Esophagus muscularis mucosa (tissue), 4 donors: ENCODE results near the gene SPAAR.

Experiments used
- EP300 ChIP-seq: sonication (generic); formaldehyde crosslinking; IDR thresholded peaks from one replicate; pipeline ENCODE4 v1.6.1; 2017; ENCODE audit warnings: antibody characterized with exemption
- POLR2A ChIP-seq: fragments of 450-650 bp; IDR thresholded peaks from one replicate; pipeline ENCODE4 v1.6.1; 2017; ENCODE audit warnings: antibody characterized with exemption, moderate library complexity, mild to moderate bottlenecking, low read depth
- POLR2AphosphoS5 ChIP-seq, 2 donors: sonication (generic); formaldehyde crosslinking; IDR thresholded peaks; one replicate each; pipeline ENCODE4 v1.6.1; 2017; ENCODE audit warnings: antibody characterized with exemption in 2 of 2
- TF ChIP-seq, protein P1 (sequence below), 3 experiments: fragments of 200-600 bp in 2 of 3; fragments of 450-650 bp in 1 of 3; sonication (generic) in 2 of 3; IDR thresholded peaks; one replicate each; pipeline ENCODE4 v1.5.1; 2017 to 2019; ENCODE audit warnings: antibody characterized with exemption in 3 of 3, mild to moderate bottlenecking in 2 of 3, moderate library complexity in 1 of 3

- TF ChIP-seq POLR2AphosphoS5 (IDR thresholded peaks at IDR 0.05) (no peak), POLR2A (no peak), EP300 (no peak)
- TF ChIP-seq, protein P1, sequence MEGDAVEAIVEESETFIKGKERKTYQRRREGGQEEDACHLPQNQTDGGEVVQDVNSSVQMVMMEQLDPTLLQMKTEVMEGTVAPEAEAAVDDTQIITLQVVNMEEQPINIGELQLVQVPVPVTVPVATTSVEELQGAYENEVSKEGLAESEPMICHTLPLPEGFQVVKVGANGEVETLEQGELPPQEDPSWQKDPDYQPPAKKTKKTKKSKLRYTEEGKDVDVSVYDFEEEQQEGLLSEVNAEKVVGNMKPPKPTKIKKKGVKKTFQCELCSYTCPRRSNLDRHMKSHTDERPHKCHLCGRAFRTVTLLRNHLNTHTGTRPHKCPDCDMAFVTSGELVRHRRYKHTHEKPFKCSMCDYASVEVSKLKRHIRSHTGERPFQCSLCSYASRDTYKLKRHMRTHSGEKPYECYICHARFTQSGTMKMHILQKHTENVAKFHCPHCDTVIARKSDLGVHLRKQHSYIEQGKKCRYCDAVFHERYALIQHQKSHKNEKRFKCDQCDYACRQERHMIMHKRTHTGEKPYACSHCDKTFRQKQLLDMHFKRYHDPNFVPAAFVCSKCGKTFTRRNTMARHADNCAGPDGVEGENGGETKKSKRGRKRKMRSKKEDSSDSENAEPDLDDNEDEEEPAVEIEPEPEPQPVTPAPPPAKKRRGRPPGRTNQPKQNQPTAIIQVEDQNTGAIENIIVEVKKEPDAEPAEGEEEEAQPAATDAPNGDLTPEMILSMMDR (IDR thresholded peaks at IDR 0.05) = no peak
These were observed 27.9 kb downstream of the SPAAR start for GRCh38 chr9:35937227-35937626.
